Measurements from ENCODE around the gene CCNJL.

GRCh38 chr5:160341309-160341870 is 29.0 kb upstream of the CCNJL start:
- no peak for TF ChIP-seq CTCF (IDR thresholded peaks at IDR 0.05; ENCODE audit: insufficient read depth, low read depth, low read length)
- TF ChIP-seq EZH2 (IDR thresholded peaks at IDR 0.05; ENCODE audit: insufficient read depth, low read length), result no peak
